ENCODE data around the gene SSTR3.

DNA sequence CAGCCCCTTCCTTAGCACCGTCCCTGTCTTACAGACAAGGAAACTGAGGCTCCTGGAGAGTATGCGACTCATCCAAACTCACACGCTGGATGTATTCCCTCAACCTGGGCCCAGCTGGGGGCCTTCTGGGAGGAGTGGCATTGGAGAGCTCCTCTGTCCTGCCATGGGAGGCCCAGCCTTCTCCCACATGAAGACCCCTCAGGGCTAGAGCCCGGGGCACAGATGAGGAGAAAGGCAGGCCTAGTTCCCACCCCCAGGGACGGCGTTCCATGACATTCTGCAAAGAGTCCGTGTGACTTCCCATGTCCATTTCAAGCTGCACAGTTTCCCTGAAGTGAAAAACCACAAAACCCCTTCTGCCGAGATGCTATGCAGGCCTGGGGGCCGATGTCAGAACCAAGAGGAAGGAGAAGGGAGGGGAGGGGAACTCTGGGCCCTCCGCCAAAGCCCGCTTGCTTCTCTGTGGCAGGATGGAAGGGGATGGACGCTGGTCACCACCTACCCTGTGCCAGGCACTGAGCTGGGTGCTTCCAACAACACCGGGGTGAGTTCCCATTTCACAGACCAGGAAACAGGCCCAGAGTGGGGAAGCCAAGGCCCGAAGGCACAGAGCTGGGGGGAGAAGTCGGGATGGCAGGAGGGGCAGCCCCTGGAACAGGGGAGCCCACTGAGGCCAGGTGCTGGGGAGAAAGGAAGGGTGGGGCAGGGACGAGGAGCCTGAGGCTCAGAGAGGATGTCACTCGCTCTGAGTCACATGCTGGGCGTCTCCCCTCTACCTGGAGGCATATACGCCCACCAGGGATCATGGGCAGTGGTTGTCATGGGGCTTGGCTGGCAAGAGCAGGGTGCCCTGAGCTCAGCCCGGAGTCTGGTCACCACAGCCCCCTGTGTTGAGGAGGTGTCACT is 16.1 kb upstream of the SSTR3 start:
- TF ChIP-seq, protein P1, sequence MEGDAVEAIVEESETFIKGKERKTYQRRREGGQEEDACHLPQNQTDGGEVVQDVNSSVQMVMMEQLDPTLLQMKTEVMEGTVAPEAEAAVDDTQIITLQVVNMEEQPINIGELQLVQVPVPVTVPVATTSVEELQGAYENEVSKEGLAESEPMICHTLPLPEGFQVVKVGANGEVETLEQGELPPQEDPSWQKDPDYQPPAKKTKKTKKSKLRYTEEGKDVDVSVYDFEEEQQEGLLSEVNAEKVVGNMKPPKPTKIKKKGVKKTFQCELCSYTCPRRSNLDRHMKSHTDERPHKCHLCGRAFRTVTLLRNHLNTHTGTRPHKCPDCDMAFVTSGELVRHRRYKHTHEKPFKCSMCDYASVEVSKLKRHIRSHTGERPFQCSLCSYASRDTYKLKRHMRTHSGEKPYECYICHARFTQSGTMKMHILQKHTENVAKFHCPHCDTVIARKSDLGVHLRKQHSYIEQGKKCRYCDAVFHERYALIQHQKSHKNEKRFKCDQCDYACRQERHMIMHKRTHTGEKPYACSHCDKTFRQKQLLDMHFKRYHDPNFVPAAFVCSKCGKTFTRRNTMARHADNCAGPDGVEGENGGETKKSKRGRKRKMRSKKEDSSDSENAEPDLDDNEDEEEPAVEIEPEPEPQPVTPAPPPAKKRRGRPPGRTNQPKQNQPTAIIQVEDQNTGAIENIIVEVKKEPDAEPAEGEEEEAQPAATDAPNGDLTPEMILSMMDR (conservative IDR thresholded peaks at IDR 0.05; ENCODE audit: low read length) = no peak
- TF ChIP-seq EZH2phosphoT487 (IDR thresholded peaks at IDR 0.05; ENCODE audit: borderline replicate concordance, low read depth, low read length) = no peak

Data from OCI-LY7 (cell line).